CD4-positive, alpha-beta T cell treated with Interleukin-15 for 1 hour (primary cell): ENCODE results near the gene CARMIL3.

Source experiments
- DNase-seq: peaks from one replicate; pipeline ENCODE4 v3.0.0-alpha.2; 2020

The CARMIL3 gene

DNA sequence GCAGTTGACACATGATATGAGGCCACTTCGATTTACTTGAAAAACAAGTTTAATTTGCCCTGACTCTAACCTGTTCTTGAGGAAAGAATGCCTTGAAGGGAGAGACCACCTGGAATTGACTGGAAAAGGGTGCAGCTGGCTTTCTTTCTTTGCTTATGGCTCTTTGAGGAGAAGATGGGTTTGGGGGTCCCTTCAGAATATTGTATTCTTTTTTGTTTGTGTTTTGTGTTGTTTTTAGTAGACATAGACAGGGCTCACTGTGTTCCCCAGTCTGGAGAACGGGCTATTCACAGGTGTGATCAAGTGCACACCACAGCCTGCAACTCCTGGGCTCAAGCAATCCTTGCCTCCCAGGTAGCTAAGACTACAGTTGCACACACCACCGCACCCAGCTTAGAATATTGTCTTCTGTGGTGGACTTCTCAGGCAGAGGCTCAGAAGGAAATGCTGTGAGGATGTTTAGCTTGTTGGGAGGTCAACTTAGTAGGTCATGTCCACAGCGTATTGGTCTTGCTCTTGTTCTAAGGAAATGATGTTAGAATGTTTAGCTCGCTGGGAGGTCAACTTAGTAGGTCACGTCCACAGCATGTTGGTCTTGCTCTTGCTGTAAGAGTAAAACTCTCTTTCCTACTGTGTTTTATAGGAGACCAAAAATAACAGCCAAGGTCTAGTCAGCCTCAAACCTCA is 64.5 kb downstream of the CARMIL3 start:
- DNase-seq: no peak

DNA sequence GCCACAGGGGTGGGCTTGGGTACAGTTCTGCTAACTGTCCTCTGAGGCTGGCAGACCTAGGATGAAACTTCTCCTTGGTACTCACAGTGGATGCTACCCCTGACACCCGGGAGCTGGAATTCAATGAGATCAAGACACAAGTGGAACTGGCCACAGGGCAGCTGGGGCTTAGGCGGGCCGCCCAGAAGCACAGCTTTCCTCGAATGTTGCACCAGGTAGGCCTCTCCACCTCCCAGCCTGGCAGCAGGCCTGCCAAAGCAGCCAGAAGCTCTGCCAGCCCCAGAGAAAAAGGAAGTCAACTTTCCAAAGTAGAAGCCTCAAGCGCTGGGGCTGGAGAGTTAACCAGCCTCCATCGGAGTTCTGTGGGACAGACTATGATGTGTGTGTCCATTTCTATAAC is 65.4 kb downstream of the CARMIL3 start:
- DNase-seq: no peak
